GM21737 (cell line): ENCODE data around the gene TRAF3IP1.

ENCODE experiments used
- ATAC-seq: cut with Tn5 transposase; IDR thresholded peaks from one replicate; pipeline ENCODE4 v1.9.1; 2021; ENCODE audit warnings: mild to moderate bottlenecking, moderate library complexity; ENCODE audit not compliant: unreplicated experiment

Gene TRAF3IP1

DNA sequence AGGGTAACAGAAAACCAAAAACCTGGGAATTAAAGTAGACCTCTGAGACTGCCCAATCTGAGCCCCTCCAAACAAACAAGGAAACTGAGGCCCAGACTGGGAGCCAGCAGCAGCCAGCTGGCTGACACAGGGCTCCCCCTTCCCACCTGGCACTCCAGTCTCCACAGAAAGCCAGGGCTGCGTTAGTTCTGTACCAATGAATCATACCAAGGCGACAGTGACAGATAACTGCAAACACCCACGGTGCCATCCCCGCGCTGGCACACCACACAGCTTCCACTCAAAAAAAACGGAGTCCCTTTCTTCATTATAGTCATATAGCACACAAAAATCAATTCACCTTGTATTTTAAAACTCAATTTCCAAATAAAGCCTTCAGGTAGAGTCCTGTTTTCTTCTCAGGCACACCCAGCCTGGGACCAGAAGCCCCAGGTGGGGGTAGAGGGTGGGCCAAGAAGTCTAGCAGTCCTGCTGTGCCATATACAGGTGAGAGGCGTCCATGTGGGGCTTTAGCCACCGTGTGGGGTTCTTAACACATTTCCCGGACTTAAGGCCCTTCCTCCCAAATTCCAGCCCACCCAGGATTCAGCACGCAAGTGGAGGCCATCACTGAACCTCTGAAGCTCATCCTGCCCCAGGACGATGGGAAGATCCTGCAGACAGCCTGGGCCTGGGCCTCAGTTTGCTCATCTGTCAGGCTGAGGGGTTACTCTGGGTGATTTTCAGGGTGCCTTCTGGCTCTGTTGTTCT lies 33.2 kb upstream of the TRAF3IP1 start:
- ATAC-seq: no peak

DNA sequence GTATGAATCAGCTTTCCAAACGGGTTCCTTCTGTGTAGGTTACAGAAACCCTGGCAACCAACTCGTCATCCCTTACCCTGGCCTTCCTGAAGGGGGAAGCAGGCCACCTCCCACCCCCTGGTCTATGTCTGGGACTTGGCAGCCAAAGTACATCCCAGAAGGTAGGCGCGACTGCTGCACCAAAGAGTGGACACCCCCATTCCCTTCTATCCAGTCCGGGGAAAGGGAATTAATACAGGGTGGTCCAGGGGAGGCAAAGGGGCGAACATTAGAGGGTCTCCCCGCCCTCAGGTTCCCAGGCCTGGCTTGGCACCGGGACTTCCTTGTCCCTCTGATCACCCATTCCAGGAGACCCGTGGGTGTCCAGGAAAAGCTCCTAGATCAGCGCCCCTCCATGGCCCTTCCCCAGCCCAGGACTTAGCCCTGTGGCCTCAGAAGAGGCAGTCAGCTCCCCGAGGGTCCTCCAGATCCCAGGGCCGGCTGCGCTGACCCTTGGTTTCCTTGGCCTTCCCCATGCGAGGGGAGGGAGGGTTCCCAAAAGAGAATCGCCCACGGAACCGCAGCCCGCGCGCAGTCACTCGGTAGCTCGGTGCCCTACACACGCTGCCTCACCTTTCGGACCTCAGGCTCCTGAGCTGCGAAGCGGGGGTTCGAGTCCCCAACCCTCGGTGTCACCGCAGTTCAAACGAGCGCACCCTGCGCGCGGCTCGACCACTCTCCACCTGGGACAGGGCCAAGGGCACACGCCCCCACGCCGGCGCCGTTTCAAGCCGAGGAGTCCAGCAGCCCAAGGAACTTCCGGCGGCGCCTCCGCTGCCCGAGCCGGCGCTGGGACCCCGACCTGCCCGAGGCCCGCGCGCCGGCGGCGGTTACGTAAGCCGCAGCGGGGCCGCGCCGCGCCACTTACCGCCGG lies 32.3 kb upstream of the TRAF3IP1 start, which contains the start of gene PER2:
Gene PER2, minus strand, starts transcription at position 874 of the 913 bp plus-strand sequence. CDS start 10,674 bp downstream, outside the sequence.
- ATAC-seq: peak; percentile 40

DNA sequence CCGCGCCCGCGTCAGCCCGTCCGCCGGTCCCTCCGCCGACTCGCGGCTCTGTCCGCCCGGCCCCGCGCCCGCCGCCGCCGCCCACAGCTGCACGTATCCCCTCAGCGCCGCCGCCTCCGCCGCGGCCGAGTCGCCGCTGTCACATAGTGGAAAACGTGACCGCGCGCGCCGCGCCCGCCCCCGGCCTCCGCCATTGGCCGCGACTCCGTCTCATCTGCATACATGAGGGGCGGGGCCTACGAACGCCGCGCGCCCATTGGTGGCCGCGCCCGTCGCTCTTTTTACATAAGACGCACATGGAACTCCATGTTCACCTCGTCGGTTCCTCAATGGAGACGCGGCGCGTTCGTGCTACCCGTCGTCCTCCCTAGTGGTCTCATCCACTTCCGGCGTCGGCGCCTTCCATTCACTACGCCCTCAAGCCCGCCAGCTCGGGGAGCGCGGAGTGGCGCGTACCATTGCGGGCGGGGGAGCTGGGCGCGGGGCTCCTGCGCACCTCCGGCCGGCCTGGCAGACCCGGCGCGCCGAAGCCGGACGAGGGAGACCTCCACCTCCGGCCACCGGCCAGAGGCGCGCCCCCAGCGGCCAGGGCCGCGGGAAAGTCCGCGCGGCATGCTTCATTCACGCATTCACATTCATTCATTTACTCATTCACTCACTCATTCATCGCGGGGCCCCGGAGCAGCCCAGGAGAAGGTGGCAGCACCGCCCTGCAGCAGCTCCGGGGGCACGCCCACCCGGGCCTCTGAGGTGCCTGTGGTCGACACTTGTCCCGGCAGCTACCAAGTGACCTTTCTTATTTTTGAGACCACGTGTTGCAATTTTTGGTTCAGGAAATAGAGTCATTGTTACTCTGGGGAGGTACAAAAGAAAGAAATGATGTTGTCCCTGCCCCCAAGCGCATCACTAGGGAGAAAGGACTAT lies 31.4 kb upstream of the TRAF3IP1 start:
- ATAC-seq: peak; percentile 87

DNA sequence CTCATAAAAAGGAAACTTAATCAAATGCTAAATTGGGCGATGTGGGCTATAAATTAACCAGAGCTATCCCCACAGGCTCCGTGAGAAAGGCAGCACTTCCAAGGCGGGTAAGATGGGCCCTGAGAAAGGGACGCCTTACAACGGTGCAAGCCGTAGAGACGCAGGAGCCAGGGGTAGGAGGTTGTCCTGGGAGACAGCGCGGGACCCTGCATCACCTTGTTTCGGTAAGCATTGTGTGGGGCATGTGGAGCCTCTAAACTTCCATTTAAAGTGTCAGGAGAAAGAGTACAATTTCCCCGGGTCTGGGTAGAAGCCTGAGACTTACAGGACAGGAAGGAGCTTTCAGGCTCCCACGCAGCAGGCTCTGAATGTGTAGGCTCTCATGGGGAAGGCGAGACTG lies 30.7 kb upstream of the TRAF3IP1 start:
- ATAC-seq: no peak

DNA sequence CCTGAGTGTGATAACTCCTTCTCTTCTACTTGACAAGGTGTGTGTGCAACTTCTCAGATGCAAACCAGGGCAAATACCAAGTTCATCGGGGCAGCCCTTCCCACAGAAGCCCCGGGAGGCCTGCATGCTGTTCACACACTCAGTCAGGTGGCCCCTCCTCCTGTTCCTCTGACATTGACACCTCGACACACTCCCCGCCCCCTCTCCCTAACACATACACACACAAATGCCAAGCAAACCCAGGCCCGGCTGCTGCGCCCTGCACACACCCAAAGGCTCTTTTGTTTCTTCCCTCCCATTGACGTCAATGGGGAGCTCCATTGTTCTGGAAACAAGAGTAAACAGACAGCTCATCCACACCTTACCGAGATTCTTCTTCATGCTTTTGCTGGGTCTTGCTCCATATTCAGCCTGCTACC lies 30.2 kb upstream of the TRAF3IP1 start:
- ATAC-seq: no peak

DNA sequence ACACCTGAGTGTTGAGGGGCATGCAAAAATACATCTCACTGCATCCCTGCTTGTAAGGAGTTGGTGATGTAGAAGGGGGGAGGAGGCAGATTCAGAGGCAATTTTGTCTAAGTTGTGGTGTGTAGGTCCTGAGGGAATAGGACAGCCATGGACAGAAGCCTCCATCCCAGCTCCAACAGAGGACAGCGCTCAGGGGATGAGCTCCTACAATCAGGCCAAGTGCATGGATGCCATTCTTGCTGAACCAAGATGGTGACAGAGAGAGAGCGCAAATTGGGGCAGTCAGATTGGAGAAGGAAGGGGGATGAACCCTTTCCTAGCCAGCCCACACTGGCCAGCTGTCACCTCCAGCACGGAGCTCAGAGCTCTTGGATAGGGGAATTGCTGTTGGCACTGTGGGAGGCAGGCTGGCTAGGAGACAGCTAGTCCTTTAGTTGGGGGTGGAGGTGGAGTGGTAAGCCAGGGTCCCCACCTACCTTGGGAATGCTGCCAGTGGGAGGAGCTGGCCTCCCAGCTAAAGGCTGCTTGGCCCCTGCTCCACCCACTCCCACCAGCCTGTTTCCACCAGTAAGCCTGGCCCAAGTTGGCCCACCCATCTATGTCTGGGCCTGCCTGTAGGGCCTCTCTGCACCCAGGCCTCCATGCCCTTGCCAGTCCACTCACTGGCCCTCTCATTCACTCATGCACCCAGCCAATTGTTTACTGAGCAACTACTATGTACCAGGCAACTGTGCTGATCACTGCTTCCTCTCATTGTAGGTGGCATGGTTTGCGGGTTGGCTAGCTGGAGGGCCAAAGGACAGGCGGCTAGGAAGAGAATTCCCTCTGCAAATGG lies 29.4 kb upstream of the TRAF3IP1 start:
- no peak for ATAC-seq

DNA sequence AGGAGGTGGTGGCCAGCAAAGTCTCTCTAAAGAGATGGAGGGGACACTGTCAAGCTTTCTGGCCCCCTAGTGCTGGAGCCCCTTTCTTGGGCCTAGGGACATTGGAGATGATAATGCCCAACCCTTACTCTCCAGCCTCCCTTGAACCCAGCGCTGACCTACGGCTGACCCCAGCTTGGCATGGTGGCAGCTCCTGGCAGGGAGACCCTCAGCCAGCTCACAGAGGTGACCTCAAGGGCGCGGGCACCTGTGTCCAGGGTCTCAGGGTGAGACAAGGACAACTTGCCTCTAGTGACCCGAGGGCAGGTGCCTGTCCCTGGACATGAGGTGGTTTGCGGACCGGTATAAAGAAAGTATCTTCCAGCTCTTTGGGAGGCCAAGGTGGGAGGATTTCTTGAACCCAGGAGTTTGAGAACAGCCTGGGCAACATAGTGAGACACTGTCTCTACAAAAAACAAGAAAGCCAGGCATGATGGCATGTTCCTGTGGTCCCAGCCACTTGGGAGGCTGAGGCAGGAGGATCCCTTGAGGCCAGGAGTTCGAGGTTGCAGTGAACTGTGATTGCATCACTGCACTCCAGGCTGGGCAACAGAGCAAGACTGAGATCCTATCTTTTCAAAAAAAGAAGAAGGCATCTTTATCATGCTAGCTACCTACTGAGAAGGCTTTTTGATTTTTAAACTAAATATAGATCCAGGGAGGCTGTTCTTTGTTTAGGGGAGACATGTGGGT lies 28.6 kb upstream of the TRAF3IP1 start:
- ATAC-seq: no peak

DNA sequence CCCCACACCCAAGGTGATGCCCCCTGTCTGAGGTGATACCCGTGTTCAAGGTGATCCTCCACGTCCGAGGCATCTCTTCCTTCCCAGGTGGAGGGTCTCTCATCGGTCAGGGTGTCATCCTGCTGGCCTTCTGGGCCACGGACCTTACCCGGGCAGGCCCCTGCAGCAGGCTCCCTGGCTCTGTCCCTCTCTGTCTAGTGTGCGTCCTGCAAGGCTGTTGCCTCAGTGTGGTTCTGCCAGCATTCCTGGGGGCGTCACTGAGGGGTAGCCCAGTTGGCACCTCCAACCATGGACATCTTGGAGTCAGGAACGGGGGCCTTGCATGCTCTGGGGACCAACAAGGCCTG lies 26.3 kb upstream of the TRAF3IP1 start:
- ATAC-seq: no peak

DNA sequence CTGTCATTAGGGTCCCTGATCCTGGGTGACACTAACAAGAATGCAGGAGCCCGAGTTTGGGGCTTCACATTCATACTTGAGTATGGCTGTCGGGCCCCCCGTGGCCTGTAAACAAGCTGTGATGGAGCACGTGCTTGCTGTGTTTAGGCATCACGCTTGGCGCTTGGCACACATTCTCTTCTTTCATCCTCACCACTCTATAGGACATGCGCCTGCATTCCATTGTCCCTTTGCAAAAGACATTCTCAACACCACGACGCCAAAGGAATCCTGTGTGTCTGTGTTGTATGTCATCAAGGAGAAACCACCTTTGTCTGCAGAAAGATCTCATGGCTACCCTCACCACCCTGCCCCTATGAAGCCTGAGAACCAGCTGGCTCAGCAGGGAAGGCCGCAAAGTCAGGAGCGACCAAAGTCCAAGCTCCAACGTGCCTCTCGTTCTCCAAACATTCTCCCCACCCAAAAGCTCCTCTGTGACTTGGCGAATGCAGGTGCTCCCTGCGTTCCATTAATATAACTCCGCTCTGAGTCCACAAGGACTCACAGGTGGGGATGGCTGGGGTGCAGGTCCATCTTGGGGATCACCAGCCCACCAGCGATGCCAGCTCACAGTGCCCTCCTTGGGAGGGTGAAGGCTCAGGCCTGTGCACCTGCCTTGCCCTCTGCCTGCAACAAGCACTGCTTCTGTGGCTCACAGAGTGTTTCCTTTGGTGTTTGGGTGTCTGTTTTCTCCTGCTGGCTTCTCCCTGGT lies 25.8 kb upstream of the TRAF3IP1 start:
- no peak for ATAC-seq

DNA sequence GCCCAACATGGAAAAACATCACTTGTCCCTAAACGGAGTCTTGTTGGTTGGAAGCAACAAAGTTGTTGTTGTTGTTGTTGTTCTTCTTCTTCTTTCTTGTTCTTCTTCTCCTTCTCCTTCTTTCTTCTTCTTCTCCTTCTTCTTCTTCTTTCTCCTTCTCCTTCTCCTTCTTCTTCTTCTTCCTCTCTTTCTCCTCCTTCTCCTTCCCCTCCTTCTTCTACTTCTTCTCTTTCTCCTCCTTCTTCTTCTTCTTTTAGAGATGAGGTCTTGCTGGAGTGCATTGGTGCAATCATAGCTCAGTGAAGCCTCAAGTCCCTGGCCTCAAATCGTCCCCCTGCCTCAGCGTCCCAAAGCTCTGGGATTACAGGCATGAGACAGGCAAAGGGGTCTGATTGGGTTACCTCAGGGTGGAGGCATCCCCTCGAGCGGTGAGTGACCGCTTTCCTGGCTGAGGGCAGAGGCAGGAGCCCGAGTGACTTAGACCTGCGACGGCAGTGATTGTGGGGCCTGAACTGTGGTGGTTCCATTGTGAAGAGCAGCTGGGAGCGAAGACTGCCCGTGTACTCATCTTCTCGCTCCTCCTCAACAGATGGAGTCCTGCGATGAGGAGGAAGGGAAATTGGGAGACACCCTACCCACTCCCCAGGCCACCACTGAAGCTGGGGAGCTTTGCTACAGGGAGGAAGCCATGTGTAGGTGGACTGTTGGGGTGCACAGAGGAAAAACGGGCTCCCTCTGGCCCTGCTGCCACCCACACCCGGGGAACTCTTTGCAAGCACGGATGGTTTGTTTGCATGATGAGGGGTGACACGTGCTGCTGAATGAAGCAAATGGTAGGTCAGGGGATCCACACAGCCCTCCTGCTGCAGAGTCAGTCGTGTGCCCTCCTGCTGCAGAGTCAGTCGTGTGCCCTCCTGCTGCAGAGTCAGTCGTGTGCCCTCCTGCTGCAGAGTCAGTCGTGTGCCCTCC lies 24.9 kb upstream of the TRAF3IP1 start:
- no peak for ATAC-seq

DNA sequence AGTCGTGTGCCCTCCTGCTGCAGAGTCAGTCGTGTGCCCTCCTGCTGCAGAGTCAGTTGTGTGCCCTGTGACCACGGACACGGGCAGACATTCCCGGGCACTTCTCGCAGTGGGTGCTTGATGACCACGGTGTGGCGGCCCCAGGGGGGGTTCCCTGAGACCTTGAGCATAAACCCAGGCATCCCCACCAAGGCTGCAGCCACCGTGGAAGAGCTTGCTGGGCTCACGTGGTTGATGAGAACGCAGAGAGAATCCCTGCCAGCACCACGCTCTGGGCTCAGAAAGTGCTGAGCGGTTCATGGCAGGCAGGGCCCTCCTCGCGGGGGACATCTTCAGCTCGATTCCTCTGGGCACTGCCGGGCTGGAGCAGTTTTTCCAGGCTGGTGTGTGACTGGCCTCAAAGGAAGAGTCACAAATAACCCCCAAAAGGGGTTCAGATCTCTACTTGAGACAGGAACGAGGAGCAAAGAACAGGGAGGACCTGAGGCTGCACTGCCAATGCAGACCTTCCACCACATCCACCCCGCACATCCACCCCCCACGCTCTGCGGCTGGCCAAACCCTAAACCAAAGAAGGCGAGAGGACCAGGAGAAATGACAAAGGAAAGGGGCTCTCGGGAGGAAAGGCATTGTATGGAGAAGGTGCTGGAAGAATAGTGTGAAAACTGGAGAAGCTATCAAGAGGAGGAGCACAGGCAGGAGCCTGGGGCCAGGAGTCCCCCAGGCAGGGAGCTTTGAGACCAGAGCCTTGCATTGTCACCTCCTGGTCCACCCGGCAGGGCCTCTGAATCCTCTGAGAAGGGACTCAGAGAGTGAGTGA lies 23.5 kb upstream of the TRAF3IP1 start:
- ATAC-seq: no peak

DNA sequence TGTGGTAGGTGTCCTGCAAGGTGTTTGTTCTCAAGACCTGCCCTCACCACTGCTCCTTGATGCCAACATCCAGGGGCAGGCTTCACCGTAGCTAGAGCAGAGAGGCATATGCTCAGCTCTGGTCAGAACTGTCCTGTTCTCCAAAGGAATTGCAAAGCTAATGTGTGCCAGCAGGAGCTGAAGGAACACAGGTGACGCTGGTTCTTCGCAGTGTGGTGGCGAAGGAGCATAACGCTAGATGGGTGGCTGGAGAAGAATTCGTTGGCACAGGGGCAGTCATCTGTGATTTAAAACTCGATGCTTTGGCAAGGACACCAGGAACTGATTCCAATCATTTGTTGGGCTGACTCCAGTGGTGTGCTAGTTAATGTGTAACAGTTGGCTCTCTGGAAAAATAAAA lies 20.5 kb upstream of the TRAF3IP1 start:
- no peak for ATAC-seq

DNA sequence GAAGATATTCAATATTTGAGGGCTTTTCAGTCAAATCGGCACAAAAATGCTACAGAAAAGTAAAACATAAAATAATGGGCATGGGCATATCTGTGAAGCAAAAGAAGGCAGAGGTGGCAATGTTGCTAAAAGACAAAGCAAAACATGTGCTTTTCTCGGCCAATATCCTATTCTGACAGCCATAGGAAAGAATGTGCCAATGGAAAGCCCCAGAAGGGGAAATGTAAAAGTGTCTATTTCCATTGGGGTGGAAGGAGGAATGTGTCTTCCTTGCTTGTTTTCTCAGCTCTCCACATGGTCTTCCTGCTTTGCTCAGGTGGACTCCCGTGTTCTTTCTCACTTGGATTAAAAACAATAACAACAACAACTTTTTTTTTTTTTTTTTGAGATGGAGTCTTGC lies 18.2 kb upstream of the TRAF3IP1 start:
- no peak for ATAC-seq

DNA sequence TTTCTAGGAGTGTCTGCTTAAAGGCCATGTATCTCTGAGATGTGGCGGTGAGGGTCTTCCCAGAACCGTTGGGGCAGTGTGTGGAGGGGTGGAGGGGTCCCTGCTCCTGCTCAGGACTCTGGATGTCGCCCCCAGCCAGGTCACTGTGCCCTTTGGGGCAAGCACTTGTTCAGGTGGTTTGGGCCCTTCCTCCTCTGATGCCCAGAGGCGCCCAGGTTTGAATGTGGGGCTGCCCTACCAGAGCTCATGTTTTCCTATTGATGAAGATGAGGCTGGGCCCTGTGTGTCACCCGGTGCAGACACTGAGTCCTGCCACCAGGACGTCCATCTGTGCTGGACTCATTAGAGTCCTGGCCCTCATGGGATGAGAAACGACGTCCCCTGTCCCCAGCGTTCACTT lies 17.6 kb upstream of the TRAF3IP1 start:
- ATAC-seq: no peak

DNA sequence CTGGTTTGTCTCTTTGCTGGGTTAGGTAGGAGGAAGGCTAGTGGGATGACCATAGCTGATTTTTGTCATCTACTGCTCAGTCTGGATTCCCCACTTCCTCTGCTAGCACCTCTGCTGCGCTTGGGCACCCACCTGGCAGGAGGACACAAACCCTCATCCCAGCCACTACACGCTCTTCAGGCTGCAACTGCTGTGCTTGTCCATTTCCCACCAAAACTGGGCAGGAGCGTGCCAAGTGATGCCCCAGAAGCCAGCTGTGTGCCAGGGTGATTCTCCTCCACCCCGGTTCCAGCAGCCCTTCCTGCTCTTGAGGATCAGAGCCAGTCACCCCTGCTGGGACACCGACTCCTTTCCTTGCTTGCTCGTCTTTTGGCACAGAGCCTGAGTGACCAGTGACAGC lies 16.2 kb upstream of the TRAF3IP1 start:
- no peak for ATAC-seq

DNA sequence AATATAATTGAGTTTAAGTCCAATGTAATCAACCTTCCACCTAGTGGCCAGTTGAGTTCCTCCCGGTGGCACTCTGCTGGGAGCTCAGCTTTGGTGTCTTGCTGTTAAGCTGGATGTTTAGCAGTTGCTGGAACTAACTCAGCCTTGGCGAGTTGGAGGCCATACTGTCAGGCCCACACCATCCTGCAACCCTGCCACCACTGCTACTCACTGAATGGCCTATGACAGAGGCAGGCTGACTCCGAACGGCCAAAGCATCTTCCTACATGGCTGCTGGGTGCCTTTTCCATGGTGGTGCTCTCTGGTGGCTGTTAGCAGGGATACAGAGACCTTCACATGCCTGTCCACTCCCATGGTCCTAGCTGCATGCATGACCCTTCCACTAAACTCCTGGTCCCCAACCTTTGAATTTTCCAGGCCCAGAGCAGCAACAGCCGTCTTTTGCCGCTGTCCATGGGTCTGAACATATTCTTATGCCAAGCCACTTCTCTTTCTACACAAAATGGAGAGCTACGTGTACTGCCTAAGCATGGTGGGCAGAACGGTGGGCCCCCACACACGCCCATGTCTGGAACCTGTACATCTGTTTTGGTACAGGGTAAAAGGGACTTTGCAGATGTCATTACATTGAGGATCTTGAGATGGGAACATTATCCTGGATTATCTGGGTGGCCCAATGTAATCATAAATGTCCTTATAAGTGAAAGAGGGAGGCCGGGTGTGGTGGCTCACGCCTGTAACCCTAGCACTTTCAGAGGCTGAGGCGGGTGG lies 15.0 kb upstream of the TRAF3IP1 start:
- ATAC-seq: no peak
